Measurements from ENCODE around the gene SECTM1.

Gene SECTM1

GRCh38 chr17:82295472-82295814 lies 38.1 kb downstream of the SECTM1 start:
- no peak for TF ChIP-seq CTCF (IDR thresholded peaks at IDR 0.05; ENCODE audit: poor library complexity, severe bottlenecking)
- DNase-seq (ENCODE audit: low spot score) = no peak
- ATAC-seq (ENCODE audit: low read depth) = no peak
- peaks cover 5% of the 10 kb centered on the region; the same call in 1 of the 2 replicates for H3K36me3 ChIP-seq (ENCODE audit: low read depth)
- no peaks in the 10 kb centered on the region for H3K27me3 ChIP-seq (ENCODE audit: insufficient read depth, poor library complexity, severe bottlenecking)
- peaks cover 50% of the 10 kb centered on the region for H3K4me1 ChIP-seq (ENCODE audit: insufficient read depth, poor library complexity, severe bottlenecking)
- no peaks in the 10 kb centered on the region for H3K9me3 ChIP-seq (ENCODE audit: severe bottlenecking)
- H3K27ac ChIP-seq (ENCODE audit: poor library complexity, severe bottlenecking) = peak overlapping the region; percentile 99
- H3K4me3 ChIP-seq (ENCODE audit: severe bottlenecking) = no peak overlapping the region

DNA sequence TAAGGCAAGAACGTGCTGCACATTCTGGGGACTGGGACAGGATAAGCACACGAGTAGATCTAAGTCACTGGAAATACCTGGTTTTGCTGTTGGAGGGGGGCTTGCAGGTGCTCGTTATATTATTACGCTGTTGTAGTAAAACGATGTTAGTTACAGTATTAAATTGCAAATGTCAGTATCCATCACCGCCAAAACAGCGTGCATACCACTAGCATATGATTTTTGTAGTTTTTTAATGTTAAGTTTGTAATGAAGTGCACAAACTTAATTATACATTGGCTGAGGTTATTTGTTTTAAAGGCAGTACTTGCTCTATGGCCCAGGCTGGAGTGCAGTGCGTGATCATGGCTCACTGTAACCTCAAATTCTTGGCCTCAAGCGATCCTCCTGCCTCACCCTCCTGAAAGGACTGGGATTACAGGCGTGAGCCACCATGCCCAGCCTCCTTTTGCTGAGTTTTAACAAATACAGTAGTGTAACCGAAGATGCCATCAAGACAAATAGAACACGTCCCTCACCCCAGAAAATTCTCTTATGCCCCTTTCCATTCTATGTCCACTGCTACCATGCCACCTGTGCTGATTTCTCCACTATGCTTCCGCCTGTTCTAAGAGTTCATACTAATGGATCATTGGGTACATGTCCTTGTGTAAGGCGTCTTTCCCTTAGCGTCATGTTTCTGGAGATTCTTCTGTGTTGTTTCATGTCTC lies 39.3 kb downstream of the SECTM1 start:
- no peak for TF ChIP-seq CTCF (IDR thresholded peaks at IDR 0.05; ENCODE audit: poor library complexity, severe bottlenecking)
- DNase-seq (ENCODE audit: low spot score) (no peak), ATAC-seq (ENCODE audit: low read depth) (no peak)
- Histone ChIP-seq H3K27ac (ENCODE audit: poor library complexity, severe bottlenecking) (peak overlapping the region; percentile 99), H3K27me3 (ENCODE audit: insufficient read depth, poor library complexity, severe bottlenecking) (no peaks in the 10 kb centered on the region), H3K4me1 (ENCODE audit: insufficient read depth, poor library complexity, severe bottlenecking) (peaks cover 52% of the 10 kb centered on the region), H3K36me3 (ENCODE audit: low read depth) (peaks cover 5% of the 10 kb centered on the region; the same call in 1 of the 2 replicates), H3K4me3 (ENCODE audit: severe bottlenecking) (peak overlapping the region; percentile 20), H3K9me3 (ENCODE audit: severe bottlenecking) (no peaks in the 10 kb centered on the region)

DNA sequence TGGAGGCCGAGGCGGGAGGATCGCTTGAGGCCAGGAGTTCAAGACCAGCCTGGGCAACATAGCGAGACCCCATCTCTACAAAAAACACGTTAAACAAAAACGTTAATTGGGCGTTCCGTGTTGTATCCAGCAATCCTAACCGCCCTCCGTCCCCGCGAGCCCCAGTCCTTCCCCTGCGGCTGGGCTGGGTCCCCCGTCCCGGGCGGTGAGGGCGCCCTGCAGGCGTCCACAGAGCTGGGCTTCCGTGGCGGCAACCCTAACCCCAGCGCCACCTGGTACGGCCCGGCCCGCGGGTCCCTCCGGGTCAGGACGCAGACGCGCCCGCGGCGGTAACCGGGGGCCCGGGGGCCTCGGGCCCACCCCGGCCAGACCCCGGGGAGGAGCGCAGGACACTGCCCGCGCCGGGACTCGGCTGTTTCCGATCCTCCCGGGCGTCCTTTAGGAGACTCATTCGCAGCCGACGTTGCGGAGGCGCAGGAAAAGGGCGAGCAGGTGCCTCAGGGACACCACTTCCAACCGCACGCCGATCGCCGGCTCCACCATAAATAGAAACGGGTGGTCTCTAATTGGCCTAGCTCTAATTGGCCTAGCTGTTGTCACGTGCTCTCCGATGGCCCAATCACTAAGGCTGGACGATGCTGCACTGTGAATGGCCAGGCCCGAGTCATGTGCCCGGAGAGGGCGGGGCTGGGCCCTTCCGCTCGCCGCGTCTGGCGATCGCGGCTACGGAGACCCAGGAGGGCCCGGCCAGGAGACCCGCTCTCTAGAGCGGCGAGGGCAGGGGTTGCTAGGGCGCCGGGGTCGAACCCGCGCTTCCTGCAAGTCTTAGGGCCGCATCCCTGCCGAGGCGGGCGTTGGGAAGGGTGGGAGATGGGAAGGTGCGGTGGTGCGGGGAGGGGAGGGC lies 41.1 kb downstream of the SECTM1 start:
- peaks cover 5% of the 10 kb centered on the region; the same call in 1 of the 2 replicates for H3K36me3 ChIP-seq (ENCODE audit: low read depth)
- H3K4me1 ChIP-seq (ENCODE audit: insufficient read depth, poor library complexity, severe bottlenecking) = peaks cover 58% of the 10 kb centered on the region
- DNase-seq (ENCODE audit: low spot score) (peak; percentile 98), ATAC-seq (ENCODE audit: low read depth) (peak; percentile 77)
- peak overlapping the region; percentile 99 for H3K27ac ChIP-seq (ENCODE audit: poor library complexity, severe bottlenecking)
- peak overlapping the region; percentile 72 for H3K4me3 ChIP-seq (ENCODE audit: severe bottlenecking)
- no peaks in the 10 kb centered on the region for H3K27me3 ChIP-seq (ENCODE audit: insufficient read depth, poor library complexity, severe bottlenecking)
- TF ChIP-seq CTCF (IDR thresholded peaks at IDR 0.05; ENCODE audit: poor library complexity, severe bottlenecking) = no peak
- H3K9me3 ChIP-seq (ENCODE audit: severe bottlenecking) = no peaks in the 10 kb centered on the region

DNA sequence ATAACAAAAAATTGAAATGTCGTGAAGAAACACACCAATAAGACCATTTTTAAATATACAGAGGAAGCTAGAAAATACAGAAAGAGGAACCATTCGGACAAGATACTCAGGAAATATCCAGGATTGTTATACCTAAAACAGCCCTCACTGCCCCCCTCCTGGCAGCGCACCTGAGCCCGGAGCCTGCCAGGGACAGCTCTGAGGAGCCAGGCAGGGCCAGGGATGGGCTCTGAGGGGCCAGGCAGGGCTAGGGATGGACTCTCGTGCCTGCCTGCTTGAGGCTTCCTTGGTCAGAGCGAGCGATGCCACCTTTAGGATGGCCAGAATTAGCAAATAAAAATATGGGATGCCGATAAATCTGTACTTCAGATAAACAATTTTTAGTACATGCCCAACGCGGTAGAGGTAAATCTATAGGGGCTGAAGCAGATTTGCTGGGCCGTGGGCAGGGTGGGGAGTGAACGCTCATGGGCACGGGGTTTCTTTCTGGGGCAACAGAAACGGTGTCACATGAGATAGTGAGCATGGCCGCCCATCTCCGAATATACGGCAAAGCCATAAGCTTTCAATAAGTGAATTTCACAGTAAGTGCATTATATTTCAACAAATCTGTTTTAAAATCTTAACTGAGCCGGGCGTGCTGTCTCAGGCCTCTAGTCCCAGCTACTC lies 41.9 kb downstream of the SECTM1 start:
- no peak for TF ChIP-seq CTCF (IDR thresholded peaks at IDR 0.05; ENCODE audit: poor library complexity, severe bottlenecking)
- Histone ChIP-seq H3K4me3 (ENCODE audit: severe bottlenecking) (peak overlapping the region; percentile 72), H3K4me1 (ENCODE audit: insufficient read depth, poor library complexity, severe bottlenecking) (peaks cover 58% of the 10 kb centered on the region), H3K36me3 (ENCODE audit: low read depth) (peaks cover 5% of the 10 kb centered on the region; the same call in 1 of the 2 replicates), H3K27me3 (ENCODE audit: insufficient read depth, poor library complexity, severe bottlenecking) (no peaks in the 10 kb centered on the region), H3K9me3 (ENCODE audit: severe bottlenecking) (no peaks in the 10 kb centered on the region), H3K27ac (ENCODE audit: poor library complexity, severe bottlenecking) (peak overlapping the region; percentile 99)
- no peak for DNase-seq (ENCODE audit: low spot score)
- no peak for ATAC-seq (ENCODE audit: low read depth)
